ENCODE results near the gene ZNF648. TPM values are rescaled to one million over a fixed set of nuclear protein-coding genes. Genes with fewer than 3 reads are reported as not detected.

ZNF648 gene
- total and polyA plus RNA-seq, 2 of the 4 experiments (the other 2 are of a cell fraction), result not detected

DNA sequence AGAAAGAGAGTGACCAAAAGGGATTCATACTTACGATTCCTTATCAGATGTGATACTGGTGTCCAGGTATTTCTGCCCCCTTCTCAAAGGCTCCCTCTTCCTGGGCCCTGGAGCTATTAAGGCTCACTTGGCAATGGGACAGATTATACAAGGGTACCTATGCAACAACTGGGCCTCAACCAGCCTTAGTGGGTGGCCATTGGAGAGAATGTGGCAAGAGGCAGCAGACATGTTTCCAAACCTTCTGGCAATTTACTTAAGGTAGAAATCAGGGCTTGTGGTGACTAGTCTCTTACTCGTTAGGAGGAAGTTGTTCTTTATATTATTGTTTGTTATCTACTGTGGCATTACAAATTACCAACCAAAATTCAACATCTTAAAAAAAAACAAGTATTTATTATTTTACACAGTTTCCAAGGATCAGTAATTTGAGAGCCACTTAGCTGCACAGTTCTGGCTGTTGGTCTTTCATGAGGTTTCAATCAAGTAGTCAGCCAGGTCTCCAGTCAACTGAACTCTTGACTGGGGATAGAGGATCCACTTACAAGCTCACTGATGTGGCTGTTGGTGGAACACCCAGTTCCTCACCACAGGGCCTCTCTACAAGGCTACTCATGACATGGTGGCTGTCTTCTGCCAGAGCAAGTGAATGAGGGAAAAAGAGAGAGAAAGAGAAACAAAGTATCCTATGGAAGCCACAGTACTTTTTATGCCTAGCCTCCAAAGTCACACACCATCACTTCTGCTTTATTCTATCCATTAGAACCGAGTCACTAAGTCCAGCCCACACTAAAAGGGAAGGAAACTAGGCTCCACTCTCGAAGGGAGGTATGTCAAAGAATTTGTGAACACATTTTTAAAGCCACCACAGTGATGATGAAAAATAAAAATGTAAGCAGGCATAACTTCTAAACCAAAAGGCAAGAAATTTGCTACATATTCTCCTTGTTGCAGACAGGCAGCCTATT lies 10.7 kb downstream of the ZNF648 start:
- no peak overlapping the region for H3K4me3 ChIP-seq (ENCODE audit: insufficient read depth, low read depth, low read length)
- no peak overlapping the region for H3K23ac ChIP-seq (ENCODE audit: low read depth, low read length)
- H3K18ac ChIP-seq (ENCODE audit: low read depth, low read length), result no peak overlapping the region
- no peak overlapping the region for H3K9ac ChIP-seq (ENCODE audit: low read depth, low read length)
- no peaks in the 10 kb centered on the region for H3K27me3 ChIP-seq (ENCODE audit: control insufficient read depth, insufficient read depth, low read length)
- H2AK9ac ChIP-seq (replicated peaks; ENCODE audit: low read depth, low read length, poor library complexity), result no peak overlapping the region
- no peaks in the 10 kb centered on the region for H3K79me1 ChIP-seq (ENCODE audit: low read depth in 1 of 2, low read length in 2 of 2)
- H4K91ac ChIP-seq (ENCODE audit: insufficient read depth, low read depth, low read length), result no peak overlapping the region
- no peaks in the 10 kb centered on the region; the same call in 1 of the 2 replicates for H3K9me3 ChIP-seq (ENCODE audit: control insufficient read depth, insufficient read depth, low read length)
- H2BK5ac ChIP-seq (ENCODE audit: low read depth, low read length, poor library complexity, severe bottlenecking), result no peak overlapping the region
- no peak overlapping the region for H3K14ac ChIP-seq (replicated peaks; ENCODE audit: low read depth, low read length)
- no peaks in the 10 kb centered on the region for H3K36me3 ChIP-seq (ENCODE audit: control insufficient read depth, insufficient read depth, low read length)
- ChIA-PET CTCF (no interaction called here), POLR2A (ENCODE audit: unreplicated experiment) (no interaction called here)
- no peak overlapping the region for H2AFZ ChIP-seq (replicated peaks; ENCODE audit: low read length, poor library complexity)
- no peak overlapping the region for H2BK120ac ChIP-seq (ENCODE audit: low read depth, low read length)
- BruUV-seq (replicated peaks), result no TSS peak
- ATAC-seq (ENCODE audit: low read depth) (no peak), DNase-seq (no peak)
- H4K20me1 ChIP-seq (ENCODE audit: insufficient read depth, low read length), result no peaks in the 10 kb centered on the region
- H2BK15ac ChIP-seq (ENCODE audit: low read depth, low read length), result no peak overlapping the region
- intact Hi-C loops (cut with micrococcal nuclease), result no loop called here
- no peak overlapping the region for H3K27ac ChIP-seq (ENCODE audit: insufficient read depth, low read length)
- H3K4me1 ChIP-seq (ENCODE audit: control insufficient read depth, insufficient read depth, low read length), result no peaks in the 10 kb centered on the region
- H2BK20ac ChIP-seq (ENCODE audit: low read depth, low read length), result no peak overlapping the region
- H4K5ac ChIP-seq (ENCODE audit: low read depth, low read length), result no peak overlapping the region
- no peaks in the 10 kb centered on the region for H3K9me1 ChIP-seq (ENCODE audit: insufficient read depth, low read length)
- H3K56ac ChIP-seq (ENCODE audit: extremely low read depth, insufficient read depth, low read length), result no peak overlapping the region
- WGBS, 2 experiments (ENCODE audit: extremely low coverage in 2 of 2, insufficient read length in 1 of 2), result no CpG with 5 or more reads among the region's 4 CpGs
- no peak overlapping the region for H3K4me2 ChIP-seq (ENCODE audit: low read depth, low read length)
- H3K4ac ChIP-seq (ENCODE audit: low read depth, low read length), result no peak overlapping the region
- H4K8ac ChIP-seq (ENCODE audit: low read depth in 2 of 2, low read length in 2 of 2), result no peak overlapping the region
- in situ Hi-C loops (cut with MboI; ENCODE audit: low sequenced_read_pairs), result loop anchor here (25.0 kb wide), 1 partner anchor 838 kb away; no protein-coding TSS in a partner anchor
- no peak overlapping the region for H2AK5ac ChIP-seq (ENCODE audit: low read depth, low read length)
- dilution Hi-C loops (cut with HindIII; ENCODE audit: low sequenced_read_pairs, unreplicated experiment), result no loop called here
- TF ChIP-seq FOS (IDR thresholded peaks at IDR 0.05; ENCODE audit: low read depth, low read length), result no peak
- no peak for TF ChIP-seq MAFK (IDR thresholded peaks at IDR 0.05; ENCODE audit: low read depth, low read length)
- TF ChIP-seq RCOR1 (IDR thresholded peaks at IDR 0.05; ENCODE audit: insufficient replicate concordance, low read length), result no peak
- no peak for TF ChIP-seq POLR2A (IDR thresholded peaks at IDR 0.05; ENCODE audit: low read depth, low read length)
- no peak for TF ChIP-seq MXI1 (IDR thresholded peaks at IDR 0.05; ENCODE audit: borderline replicate concordance, low read depth, low read length)
- TF ChIP-seq CHD1 (IDR thresholded peaks at IDR 0.05; ENCODE audit: low read depth, low read length), result no peak
- TF ChIP-seq RAD21 (IDR thresholded peaks at IDR 0.05; ENCODE audit: low read length), result no peak
- no peak for TF ChIP-seq NFE2L2 (IDR thresholded peaks at IDR 0.05; ENCODE audit: low read depth, low read length)
- no peak for TF ChIP-seq SMC3 (IDR thresholded peaks at IDR 0.05; ENCODE audit: low read depth, low read length)
- TF ChIP-seq, protein P1, sequence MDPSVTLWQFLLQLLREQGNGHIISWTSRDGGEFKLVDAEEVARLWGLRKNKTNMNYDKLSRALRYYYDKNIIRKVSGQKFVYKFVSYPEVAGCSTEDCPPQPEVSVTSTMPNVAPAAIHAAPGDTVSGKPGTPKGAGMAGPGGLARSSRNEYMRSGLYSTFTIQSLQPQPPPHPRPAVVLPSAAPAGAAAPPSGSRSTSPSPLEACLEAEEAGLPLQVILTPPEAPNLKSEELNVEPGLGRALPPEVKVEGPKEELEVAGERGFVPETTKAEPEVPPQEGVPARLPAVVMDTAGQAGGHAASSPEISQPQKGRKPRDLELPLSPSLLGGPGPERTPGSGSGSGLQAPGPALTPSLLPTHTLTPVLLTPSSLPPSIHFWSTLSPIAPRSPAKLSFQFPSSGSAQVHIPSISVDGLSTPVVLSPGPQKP (IDR thresholded peaks at IDR 0.05; ENCODE audit: borderline replicate concordance, low read depth, low read length), result no peak
- no peak for TF ChIP-seq MAZ (IDR thresholded peaks at IDR 0.05; ENCODE audit: borderline replicate concordance, low read depth, low read length)
- no peak for TF ChIP-seq RFX5 (IDR thresholded peaks at IDR 0.05; ENCODE audit: low read depth, low read length)
- TF ChIP-seq BHLHE40 (IDR thresholded peaks at IDR 0.05; ENCODE audit: low read depth, low read length), result no peak
- TF ChIP-seq CTCF (conservative IDR thresholded peaks at IDR 0.05; ENCODE audit: low read depth, low read length), result no peak
- TF ChIP-seq USF2 (IDR thresholded peaks at IDR 0.05; ENCODE audit: low read depth, low read length), result no peak
